DOHH2 (cell line): ENCODE results near the gene LIM2.

Experiments used
- H3F3A ChIP-seq: fragments of 200-600 bp; sonication (generic), shearing (Covaris generic); 2 replicates; pipeline ENCODE4 v1.6.0; 2016; ENCODE audit warnings: antibody characterized with exemption, mild to moderate bottlenecking; ENCODE audit not compliant: control insufficient read depth, insufficient read depth
- H3K27ac ChIP-seq: fragments of 200-600 bp; sonication (generic); 2 replicates; pipeline ENCODE4 v1.5.1; 2014; ENCODE audit warnings: low read depth, mild to moderate bottlenecking, low read length, moderate library complexity
- H3K27me3 ChIP-seq: fragments of 200-600 bp; sonication (generic); 2 replicates; pipeline ENCODE4 v1.6.1; 2014; ENCODE audit warnings: mild to moderate bottlenecking, low read length, mixed read lengths; ENCODE audit not compliant: control insufficient read depth
- H3K36me3 ChIP-seq: fragments of 200-600 bp; sonication (generic); 2 replicates; pipeline ENCODE4 v1.6.1; 2014; ENCODE audit warnings: mild to moderate bottlenecking, low read length, moderate library complexity, mixed read lengths; ENCODE audit not compliant: control insufficient read depth
- H3K4me1 ChIP-seq: fragments of 200-600 bp; sonication (generic); 2 replicates; pipeline ENCODE4 v1.6.1; 2014; ENCODE audit warnings: mild to moderate bottlenecking, low read length, mixed read lengths; ENCODE audit not compliant: control insufficient read depth
- H3K4me2 ChIP-seq: fragments of 200-600 bp; sonication (generic); 2 replicates; pipeline ENCODE4 v1.6.0; 2014; ENCODE audit warnings: mild to moderate bottlenecking, low read length, moderate library complexity
- H3K4me3 ChIP-seq: fragments of 200-600 bp; sonication (generic); 2 replicates; pipeline ENCODE4 v1.5.1; 2014; ENCODE audit warnings: mild to moderate bottlenecking, low read length, mixed read lengths
- H3K79me2 ChIP-seq: fragments of 200-600 bp; sonication (generic); 2 replicates; pipeline ENCODE4 v1.6.1; 2014; ENCODE audit warnings: mild to moderate bottlenecking, low read length, mixed read lengths; ENCODE audit not compliant: control insufficient read depth
- H3K9me2 ChIP-seq: fragments of 200-600 bp; sonication (generic); replicated peaks from 2 replicates; pipeline ENCODE4 v1.6.1; 2014; ENCODE audit warnings: mild to moderate bottlenecking, low read length, mixed read lengths; ENCODE audit not compliant: control insufficient read depth
- H3K9me3 ChIP-seq: fragments of 200-600 bp; sonication (generic); 2 replicates; pipeline ENCODE4 v1.6.1; 2014; ENCODE audit warnings: antibody characterized with exemption, low read length, mixed read lengths; ENCODE audit not compliant: control insufficient read depth, insufficient read depth
- H4K20me1 ChIP-seq: fragments of 200-600 bp; sonication (generic); 2 replicates; pipeline ENCODE4 v1.6.0; 2014; ENCODE audit warnings: low read depth, mild to moderate bottlenecking, antibody characterized with exemption, low read length, moderate library complexity; ENCODE audit not compliant: control insufficient read depth, insufficient read depth
- EZH2phosphoT487 ChIP-seq: fragments of 200-600 bp; sonication (generic); IDR thresholded peaks from 2 replicates; pipeline ENCODE4 v1.6.1; 2017; ENCODE audit warnings: borderline replicate concordance, mild to moderate bottlenecking, antibody characterized with exemption, low read length, moderate library complexity, mixed read lengths
- TF ChIP-seq, protein P1 (sequence below): fragments of 200-600 bp; sonication (generic); IDR thresholded peaks from one replicate; pipeline ENCODE4 v1.5.1; 2014; ENCODE audit warnings: antibody characterized with exemption, mild to moderate bottlenecking, low read depth, low read length; ENCODE audit not compliant: poor library complexity, severe bottlenecking

LIM2 gene

DNA sequence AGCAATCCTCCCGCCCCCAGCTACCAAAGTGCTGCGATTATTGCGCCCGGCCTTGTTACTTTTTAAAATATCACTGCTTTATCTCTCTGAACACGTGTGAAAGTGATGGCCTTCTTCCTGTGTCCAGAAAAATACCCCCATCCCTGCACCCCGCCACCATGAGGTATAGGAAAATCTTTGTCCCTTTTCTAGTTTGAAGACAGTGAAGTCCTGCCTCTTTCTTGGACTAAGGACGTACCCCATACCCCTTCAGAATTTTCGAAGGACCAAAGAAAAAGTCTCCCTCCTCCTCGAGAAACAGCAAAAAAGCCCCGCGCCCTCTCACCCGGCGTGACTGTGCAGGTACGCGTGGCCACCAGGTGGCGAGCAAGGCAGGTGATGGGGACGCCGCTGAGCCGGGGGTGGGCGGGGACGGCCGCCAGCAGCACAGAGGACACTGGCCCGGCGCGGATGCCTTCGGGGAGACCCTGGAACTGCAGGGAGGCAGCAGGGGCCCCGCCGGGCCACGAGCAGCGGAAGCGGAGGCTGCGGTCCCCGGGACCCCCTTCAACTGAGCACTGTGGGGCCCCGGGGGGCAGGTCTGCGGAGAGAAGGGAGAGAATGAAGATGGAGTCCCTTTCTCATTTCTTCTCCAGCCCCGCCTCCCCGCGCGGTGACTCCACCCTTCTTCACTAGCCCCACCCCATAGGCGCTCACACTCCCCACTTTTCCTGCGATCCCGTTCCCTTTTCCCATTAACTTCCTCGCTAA, 49.0 kb downstream of the LIM2 start:
- H4K20me1 ChIP-seq = no peaks in the 10 kb centered on the region
- H3K9me3 ChIP-seq = no peaks in the 10 kb centered on the region
- H3K9me2 ChIP-seq = no peaks in the 10 kb centered on the region
- no peak overlapping the region for H3K27ac ChIP-seq
- peak overlapping the region; percentile 77 for H3K4me3 ChIP-seq
- no peaks in the 10 kb centered on the region for H3K36me3 ChIP-seq
- TF ChIP-seq, protein P1, sequence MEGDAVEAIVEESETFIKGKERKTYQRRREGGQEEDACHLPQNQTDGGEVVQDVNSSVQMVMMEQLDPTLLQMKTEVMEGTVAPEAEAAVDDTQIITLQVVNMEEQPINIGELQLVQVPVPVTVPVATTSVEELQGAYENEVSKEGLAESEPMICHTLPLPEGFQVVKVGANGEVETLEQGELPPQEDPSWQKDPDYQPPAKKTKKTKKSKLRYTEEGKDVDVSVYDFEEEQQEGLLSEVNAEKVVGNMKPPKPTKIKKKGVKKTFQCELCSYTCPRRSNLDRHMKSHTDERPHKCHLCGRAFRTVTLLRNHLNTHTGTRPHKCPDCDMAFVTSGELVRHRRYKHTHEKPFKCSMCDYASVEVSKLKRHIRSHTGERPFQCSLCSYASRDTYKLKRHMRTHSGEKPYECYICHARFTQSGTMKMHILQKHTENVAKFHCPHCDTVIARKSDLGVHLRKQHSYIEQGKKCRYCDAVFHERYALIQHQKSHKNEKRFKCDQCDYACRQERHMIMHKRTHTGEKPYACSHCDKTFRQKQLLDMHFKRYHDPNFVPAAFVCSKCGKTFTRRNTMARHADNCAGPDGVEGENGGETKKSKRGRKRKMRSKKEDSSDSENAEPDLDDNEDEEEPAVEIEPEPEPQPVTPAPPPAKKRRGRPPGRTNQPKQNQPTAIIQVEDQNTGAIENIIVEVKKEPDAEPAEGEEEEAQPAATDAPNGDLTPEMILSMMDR = peak; percentile 90
- TF ChIP-seq EZH2phosphoT487 = no peak
- H3K4me1 ChIP-seq = peaks cover 12% of the 10 kb centered on the region
- peaks cover 5% of the 10 kb centered on the region; the same call in 1 of the 2 replicates for H3F3A ChIP-seq
- H3K79me2 ChIP-seq = no peaks in the 10 kb centered on the region
- peak overlapping the region; percentile 80 for H3K4me2 ChIP-seq
- peaks cover 2% of the 10 kb centered on the region; the same call in 1 of the 2 replicates for H3K27me3 ChIP-seq

- Histone ChIP-seq H3F3A (peaks cover 1% of the 10 kb centered on the region; the same call in 1 of the 2 replicates), H4K20me1 (no peaks in the 10 kb centered on the region), H3K79me2 (no peaks in the 10 kb centered on the region), H3K27ac (no peak overlapping the region), H3K4me3 (peak overlapping the region; percentile 77), H3K9me3 (no peaks in the 10 kb centered on the region), H3K4me2 (peak overlapping the region; percentile 80), H3K9me2 (no peaks in the 10 kb centered on the region), H3K27me3 (peaks cover 2% of the 10 kb centered on the region; the same call in 1 of the 2 replicates), H3K4me1 (peaks cover 12% of the 10 kb centered on the region), H3K36me3 (no peaks in the 10 kb centered on the region)
- TF ChIP-seq EZH2phosphoT487 = no peak
- TF ChIP-seq, protein P1 = no peak
Measured at GRCh38 chr19:51337861-51338562, 49.8 kb downstream of the LIM2 start.

GRCh38 chr19:51337141-51337860, 50.5 kb downstream of the LIM2 start:
- Histone ChIP-seq H3K9me2 (no peaks in the 10 kb centered on the region), H3K27ac (no peak overlapping the region), H4K20me1 (no peaks in the 10 kb centered on the region), H3K36me3 (no peaks in the 10 kb centered on the region), H3K9me3 (no peaks in the 10 kb centered on the region), H3F3A (no peaks in the 10 kb centered on the region), H3K4me1 (peaks cover 12% of the 10 kb centered on the region), H3K27me3 (peaks cover 2% of the 10 kb centered on the region; the same call in 1 of the 2 replicates), H3K4me3 (no peak overlapping the region), H3K79me2 (no peaks in the 10 kb centered on the region), H3K4me2 (no peak overlapping the region)
- TF ChIP-seq EZH2phosphoT487 = no peak
- TF ChIP-seq, protein P1 = no peak
